Kidney (tissue), 14 donors: ENCODE data around the gene ZNF710. TPM values are rescaled to one million over a fixed set of nuclear protein-coding genes. Genes with fewer than 3 reads are reported as not detected.

ENCODE experiments used
- DNase-seq, 5 donors: peaks; one replicate each; pipeline ENCODE4 v3.0.0-alpha.2; 2013 to 2020
- FAIRE-seq: peaks from 2 replicates; lab custom pipeline; 2012; peaks lifted over from hg19 to GRCh38; lab: Jason Lieb, UNC
- H3K27ac ChIP-seq, 2 donors: one replicate each; pipeline ENCODE4 v1.7.0; 2013; ENCODE audit warnings: low read depth in 2 of 2, low read length in 2 of 2, inconsistent platforms in 1 of 2
- H3K27me3 ChIP-seq: one replicate; pipeline ENCODE4 v1.7.1; 2013; ENCODE audit warnings: low read length, inconsistent platforms; ENCODE audit not compliant: control insufficient read depth, insufficient read depth
- H3K36me3 ChIP-seq, 3 donors: one replicate each; pipeline versions ENCODE4 v1.7.0 to v1.7.1; 2013; ENCODE audit warnings: low read length in 3 of 3, control low read depth in 1 of 3, inconsistent platforms in 1 of 3; ENCODE audit not compliant: insufficient read depth in 3 of 3, control insufficient read depth in 2 of 3
- H3K4me1 ChIP-seq, 3 donors: one replicate each; pipeline versions ENCODE4 v1.7.0 to v1.7.1; 2013; ENCODE audit warnings: low read length in 3 of 3, inconsistent platforms in 1 of 3, low read depth in 1 of 3; ENCODE audit not compliant: control insufficient read depth in 2 of 3, insufficient read depth in 2 of 3
- H3K4me3 ChIP-seq, 3 donors: one replicate each; pipeline versions ENCODE4 v1.7.0 to v1.8.1; 2013; ENCODE audit warnings: low read length in 3 of 3, control low read depth in 1 of 3, inconsistent platforms in 1 of 3
- H3K9ac ChIP-seq, 3 donors: one replicate each; pipeline versions ENCODE4 v1.7.0 to v1.7.1; 2013; ENCODE audit warnings: low read length in 3 of 3, control low read depth in 1 of 3, inconsistent platforms in 1 of 3
- H3K9me3 ChIP-seq, 3 donors: one replicate each; pipeline versions ENCODE4 v1.7.0 to v1.7.1; 2013; ENCODE audit warnings: low read length in 3 of 3, control low read depth in 1 of 3, inconsistent platforms in 1 of 3; ENCODE audit not compliant: control insufficient read depth in 2 of 3, insufficient read depth in 1 of 3
- CTCF ChIP-seq: IDR thresholded peaks from 3 replicates; pipeline ENCODE4 v1.5.1; 2012; ENCODE audit warnings: mild to moderate bottlenecking, moderate library complexity, borderline replicate concordance; ENCODE audit not compliant: insufficient read depth; ENCODE audit errors: extremely low read depth
- intact Hi-C: fragments of 100-400 bp; cut with DNase I; formaldehyde crosslinking; loops from one replicate; pipeline ENCODE4 v1.11.1; 2022
- polyA plus RNA-seq: library from polyadenylated mRNA; stranded (reverse); fragments of 350-450 nt; fragmentation: Illumina TruSeq; extraction: RNeasy Lipid Tissue Mini Kit (QIAGEN cat#74804); gene quantifications from one replicate; pipeline ENCODE4 v1.2.3, GENCODE V29; 2014; ENCODE audit warnings: low read depth, low replicate concordance; ENCODE audit not compliant: insufficient read depth
- total RNA-seq: library from RNA; stranded (reverse); fragmentation: NEBNext Ultra II Directional; extraction: Animal tissue kit (Norgen Biotek cat#: 25700); gene quantifications from one replicate; pipeline ENCODE4 v1.2.1, GENCODE V29; 2021
- donor health status: control.
- donor health status: control.
- donor health status: control.
- donor health status: control.
- donor health status: control.
- donor health status: DM: yes; HTN: yes; CAD: no.
- donor health status: Normal renal cell carcinoma (clear cell type).

The ZNF710 gene
- total and polyA plus RNA-seq, 2 donors from 2014 or later = 11.0 to 17.0 TPM

DNA sequence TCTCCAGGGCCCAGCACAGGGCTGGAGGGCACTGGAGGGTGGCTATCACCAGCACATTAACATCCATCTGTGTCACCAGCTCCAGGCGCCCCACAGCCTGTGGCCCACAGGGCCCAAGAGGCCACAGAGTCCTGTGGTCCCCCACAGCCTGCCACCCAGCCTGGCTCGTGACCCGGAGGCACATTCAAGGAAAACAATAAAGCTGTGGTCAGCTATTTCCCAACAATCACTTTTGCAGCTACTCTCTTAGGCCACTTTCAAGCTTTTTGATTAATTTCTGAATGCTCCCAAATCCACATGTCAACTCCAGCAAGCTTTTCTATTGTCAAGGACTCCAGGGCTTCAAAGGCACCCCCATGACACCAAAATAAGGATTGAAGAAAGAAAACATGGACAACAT, 84.4 kb downstream of the ZNF710 start:
- Histone ChIP-seq H3K36me3 (peaks cover 0 to 49% (median 44%) of the 10 kb centered on the region in 3 donors), H3K27me3 (no peaks in the 10 kb centered on the region), H3K4me3 (no peak overlapping the region), H3K9ac (no peak overlapping the region), H3K4me1 (peaks cover 0 to 3% (median 0%) of the 10 kb centered on the region in 3 donors), H3K27ac (no peak overlapping the region), H3K9me3 (no peaks in the 10 kb centered on the region)
- no peak for FAIRE-seq
- DNase-seq = no peak
- TF ChIP-seq CTCF = no peak
- intact Hi-C loops = no loop called here

- Histone ChIP-seq H3K27ac (no peak overlapping the region), H3K4me1 (peaks cover 0 to 3% (median 0%) of the 10 kb centered on the region in 3 donors), H3K9me3 (no peaks in the 10 kb centered on the region), H3K36me3 (peaks cover 0 to 50% (median 44%) of the 10 kb centered on the region in 3 donors), H3K27me3 (no peaks in the 10 kb centered on the region), H3K4me3 (no peak overlapping the region), H3K9ac (no peak overlapping the region)
- DNase-seq = no peak
- intact Hi-C loops = no loop called here
- no peak for FAIRE-seq
- peak; percentile 49 for TF ChIP-seq CTCF
Measured at GRCh38 chr15:90086868-90087268, 85.7 kb downstream of the ZNF710 start.

GRCh38 chr15:90087454-90088154, 86.5 kb downstream of the ZNF710 start:
- Histone ChIP-seq H3K4me1 (peaks cover 0 to 3% (median 0%) of the 10 kb centered on the region in 3 donors), H3K9me3 (no peaks in the 10 kb centered on the region), H3K4me3 (no peak overlapping the region), H3K27me3 (no peaks in the 10 kb centered on the region), H3K36me3 (peaks cover 0 to 48% (median 42%) of the 10 kb centered on the region in 3 donors), H3K9ac (no peak overlapping the region), H3K27ac (no peak overlapping the region)
- TF ChIP-seq CTCF = no peak
- peak in 1 of 5 donors; percentile 79 for DNase-seq
- FAIRE-seq = no peak
- intact Hi-C loops = no loop called here
